GM18511 (cell line): Measurements from ENCODE around the gene FDX2.
A peak's percentile ranks its signal among the peaks of the same experiment; 100 is the strongest.

ENCODE experiments used
- ATAC-seq: cut with Tn5 transposase; IDR thresholded peaks from one replicate; pipeline ENCODE4 v1.9.1; 2021; ENCODE audit warnings: mild to moderate bottlenecking, moderate library complexity; ENCODE audit not compliant: unreplicated experiment

The FDX2 gene

DNA sequence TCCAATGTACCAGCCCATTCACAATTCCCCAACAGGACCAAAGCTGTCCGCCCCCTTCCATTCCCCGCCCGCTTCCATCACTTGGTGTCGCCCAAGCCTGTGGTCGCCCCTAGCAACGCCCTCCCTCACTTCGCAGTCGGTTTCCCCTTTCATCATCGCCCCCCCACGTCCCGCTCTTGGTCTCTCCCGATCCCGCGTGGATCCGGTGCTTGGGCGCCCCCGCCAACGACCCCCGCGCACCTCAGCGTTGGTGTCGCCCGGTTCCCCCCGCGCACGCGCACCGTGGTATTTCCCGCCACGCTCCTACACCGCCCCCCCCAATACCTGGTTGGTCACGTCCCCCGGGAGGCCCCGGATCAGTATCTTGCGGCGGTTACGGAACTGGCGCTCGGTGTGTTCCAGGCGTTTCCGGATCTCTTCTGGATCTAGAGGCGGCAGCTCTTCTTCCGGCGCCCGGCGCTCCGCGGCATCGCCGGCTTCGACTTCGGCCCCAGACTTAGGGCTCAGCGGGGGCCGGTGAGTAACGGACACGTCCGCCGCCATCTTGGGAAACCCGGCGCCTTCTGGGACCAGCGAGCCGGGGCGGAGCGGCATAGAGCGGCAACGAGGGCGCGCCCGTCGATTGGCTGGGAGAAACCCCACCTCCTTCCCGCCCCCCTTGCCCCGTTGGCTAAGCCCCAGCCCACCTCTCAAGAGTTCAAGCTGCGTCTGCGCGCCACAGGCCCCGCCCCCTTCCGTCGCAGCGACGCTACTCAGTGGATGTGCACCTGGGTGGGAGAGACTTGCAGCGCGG lies 17.3 kb upstream of the FDX2 start, which contains the start of gene RAVER1:
Gene RAVER1 (minus strand): TSS at position 565 of the 793 bp plus-strand sequence. CDS start 22 bp downstream, at position 543.
- peak; percentile 93 for ATAC-seq

DNA sequence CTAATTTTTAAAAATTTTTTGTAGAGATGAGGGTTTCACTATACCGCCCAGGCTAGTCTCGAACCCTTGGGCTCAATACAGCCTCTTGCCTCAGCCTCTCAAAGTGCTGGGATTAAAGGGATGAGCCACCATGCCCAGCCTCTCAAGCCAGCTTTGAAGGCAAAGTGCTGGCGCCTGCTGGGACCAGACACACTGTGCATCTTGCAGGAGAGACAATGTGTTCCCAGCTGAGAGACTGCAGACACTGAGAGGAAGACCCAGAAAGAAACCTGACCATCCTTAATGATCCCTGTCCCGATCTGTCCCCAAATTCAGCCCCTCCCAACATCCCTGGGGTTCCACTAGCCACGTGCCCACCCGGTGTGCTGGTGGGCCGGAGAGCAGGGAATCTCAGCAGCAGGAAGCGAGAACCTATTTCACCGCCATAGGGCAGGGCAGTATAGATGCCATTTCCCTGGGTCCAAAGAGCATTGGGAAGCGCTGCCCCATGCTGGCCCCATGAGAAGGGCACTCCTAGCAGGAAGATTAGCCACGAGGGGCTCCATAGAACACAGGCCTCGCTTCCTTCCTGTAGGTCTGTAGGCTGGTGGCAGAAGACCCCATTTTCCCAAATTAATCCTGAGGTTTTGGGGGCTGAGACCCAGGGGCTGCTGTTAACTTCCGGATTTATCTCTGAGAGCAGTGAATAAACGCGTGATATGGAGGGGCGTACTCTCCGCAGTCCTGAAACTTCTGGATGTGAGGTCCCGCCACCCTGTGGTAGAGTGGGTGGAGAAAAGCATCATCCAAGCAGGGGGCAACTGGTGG lies 16.5 kb upstream of the FDX2 start:
- ATAC-seq: no peak

- no peak for ATAC-seq
Observed at GRCh38 chr19:10329555-10329954, 13.7 kb upstream of the FDX2 start.

- ATAC-seq: no peak
Observed at GRCh38 chr19:10328558-10329429, 13.0 kb upstream of the FDX2 start.

DNA sequence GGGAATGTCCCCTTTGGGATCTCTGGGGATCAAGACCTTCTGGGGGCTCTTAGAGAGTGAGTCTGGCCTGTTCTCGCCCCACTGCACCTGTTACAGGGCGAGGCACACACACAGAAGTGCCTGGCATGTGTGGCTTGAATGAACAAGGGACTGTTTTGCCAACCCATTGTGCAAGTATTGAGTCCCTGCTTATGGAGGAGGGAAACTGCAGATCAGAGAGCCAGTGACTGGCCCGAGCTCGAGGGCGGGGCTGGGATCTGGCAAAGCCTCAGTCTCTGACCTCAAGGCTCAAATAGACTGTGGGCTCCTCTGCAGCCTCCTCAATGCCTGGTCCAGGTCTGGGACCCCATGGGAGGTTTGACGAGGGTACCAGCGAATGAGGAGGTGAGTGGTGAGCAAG lies 12.0 kb upstream of the FDX2 start:
- ATAC-seq: no peak

GRCh38 chr19:10325732-10326131 lies 9.9 kb upstream of the FDX2 start:
- ATAC-seq: no peak

DNA sequence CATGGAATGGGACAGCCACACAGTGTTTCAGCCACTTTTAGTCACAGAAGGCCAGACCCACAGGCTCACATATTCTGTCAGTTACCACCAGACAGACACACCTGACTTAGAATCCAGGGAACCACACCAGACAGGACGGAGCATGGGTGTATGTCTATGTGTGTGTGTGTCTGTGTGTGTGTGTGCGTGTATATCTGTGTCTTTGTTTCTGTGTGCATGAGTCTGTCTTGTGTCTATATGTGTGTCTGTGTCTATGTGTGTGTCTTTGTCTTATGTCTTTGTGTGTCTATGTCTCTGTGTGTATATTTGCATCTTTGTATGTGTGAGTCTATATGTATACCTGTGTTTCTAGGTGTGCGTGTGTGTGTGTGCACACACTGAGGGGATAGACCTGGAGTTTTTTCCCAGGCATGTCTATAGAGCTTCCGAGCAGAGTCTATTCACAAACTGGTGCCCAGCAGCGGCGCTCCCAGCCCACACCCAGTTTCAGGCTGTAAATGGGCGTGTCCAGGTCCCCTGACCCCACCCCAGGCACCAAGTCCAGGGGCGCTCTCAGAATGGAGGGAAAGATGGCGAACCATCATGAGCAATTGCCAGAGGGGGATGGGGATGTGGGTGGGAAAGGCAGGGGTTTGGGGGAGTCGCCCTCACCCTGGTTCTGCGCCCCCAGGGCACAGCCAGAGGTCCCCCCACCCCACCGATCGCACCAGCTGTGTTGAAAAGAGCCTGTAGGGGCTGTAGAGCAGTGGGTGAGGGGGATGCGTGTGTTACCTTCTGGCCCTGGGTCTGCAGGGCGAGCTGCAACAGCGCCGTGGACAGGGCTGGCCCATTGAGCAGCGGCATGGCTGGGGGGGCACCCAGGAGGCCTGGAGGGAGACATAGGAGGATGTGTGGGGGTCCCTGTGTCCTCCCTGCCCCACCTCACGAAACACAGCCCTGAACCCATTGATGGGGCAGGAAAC lies 6.3 kb upstream of the FDX2 start:
- no peak for ATAC-seq

- ATAC-seq: no peak
Observed at GRCh38 chr19:10321417-10321797, 5.6 kb upstream of the FDX2 start.

GRCh38 chr19:10320602-10321416 lies 5.0 kb upstream of the FDX2 start:
- ATAC-seq: no peak

GRCh38 chr19:10318807-10319682 lies 3.2 kb upstream of the FDX2 start:
- ATAC-seq: no peak

- ATAC-seq: no peak
Observed at GRCh38 chr19:10317857-10318462, 2.1 kb upstream of the FDX2 start.

DNA sequence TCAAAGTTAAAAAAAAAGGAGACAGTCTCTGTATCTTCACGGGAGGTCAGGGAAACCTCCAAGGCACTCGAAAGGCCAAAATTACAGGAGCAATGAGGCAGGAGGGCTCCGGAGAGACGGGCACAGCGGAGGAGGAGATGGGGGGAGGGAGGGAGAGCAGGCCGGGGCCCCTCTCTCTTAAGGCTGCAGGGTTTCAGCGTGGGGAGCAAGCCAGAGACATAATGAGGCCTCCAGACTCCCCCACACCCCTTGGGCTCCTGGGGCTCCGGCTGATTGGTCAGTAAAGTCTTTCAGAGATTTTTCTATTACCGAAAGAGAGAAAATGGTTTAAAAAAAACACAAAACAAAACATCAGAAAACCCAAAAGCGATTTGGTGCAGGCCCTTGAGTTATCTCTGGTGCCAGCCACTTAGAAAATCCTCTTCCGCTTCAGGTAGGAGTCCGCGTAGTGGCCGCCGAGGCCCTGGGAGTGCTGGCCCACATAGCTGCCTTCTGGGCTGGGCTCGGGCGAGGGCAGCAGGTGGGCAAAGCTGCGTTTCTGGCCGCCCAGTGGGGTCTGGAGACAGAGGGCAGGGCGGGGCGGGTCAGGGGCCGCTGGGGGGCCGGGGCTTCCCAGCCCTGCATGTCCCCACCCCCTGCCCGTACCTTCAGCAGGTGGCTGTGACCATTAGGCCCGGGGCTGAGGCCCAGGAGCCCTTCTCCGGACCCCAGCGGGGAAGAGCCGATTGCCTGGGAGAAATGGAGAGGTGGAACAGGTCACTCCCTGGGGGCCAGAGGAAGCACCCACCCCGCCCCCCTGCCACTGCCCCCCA lies 1.4 kb upstream of the FDX2 start:
- no peak for ATAC-seq

DNA sequence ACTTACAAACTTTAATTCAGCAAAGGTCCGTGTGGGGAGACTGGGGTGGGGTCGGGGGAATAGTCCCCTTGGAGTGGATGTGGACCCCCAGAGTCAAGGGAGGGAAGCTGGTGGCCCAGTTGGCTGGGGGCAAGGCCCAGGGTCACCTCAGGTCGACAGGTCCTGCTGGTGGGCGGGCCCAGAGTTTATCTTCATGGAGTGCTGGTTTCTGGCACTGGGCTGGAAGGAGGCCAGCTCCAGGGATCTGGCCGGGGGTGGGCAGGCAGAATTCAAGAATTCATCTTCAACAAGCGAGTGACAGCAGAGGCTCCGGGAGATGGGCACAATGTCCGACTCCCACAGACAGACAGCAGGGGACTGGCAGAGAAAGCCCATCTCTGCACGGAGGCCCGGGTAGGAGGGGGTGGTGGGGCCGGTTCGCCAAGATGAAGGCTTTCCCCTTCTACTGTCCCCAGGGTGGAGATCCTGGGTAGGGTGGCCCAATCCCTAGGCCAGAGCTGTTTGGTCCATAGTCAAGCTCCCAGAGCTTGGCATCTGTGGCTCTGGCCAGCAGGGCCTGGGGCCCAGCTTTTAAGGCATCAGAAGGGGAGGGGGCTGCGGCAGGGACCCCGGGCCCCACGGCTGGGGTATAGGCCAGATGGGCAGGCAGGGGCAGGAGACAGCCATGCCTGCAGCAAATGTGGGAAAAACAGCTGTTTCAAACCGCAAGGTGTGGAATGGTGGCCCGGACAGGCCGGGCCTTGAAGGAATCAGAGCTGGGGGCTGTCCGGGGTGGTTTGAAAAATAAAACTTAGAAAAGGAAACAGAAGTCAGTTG lies 622 bp upstream of the FDX2 start:
- no peak for ATAC-seq

GRCh38 chr19:10309423-10309822 lies 6.4 kb downstream of the FDX2 start, which contains the start of gene ZGLP1:
Gene ZGLP1 (minus strand): TSS chr19:10309815.
- no peak for ATAC-seq

DNA sequence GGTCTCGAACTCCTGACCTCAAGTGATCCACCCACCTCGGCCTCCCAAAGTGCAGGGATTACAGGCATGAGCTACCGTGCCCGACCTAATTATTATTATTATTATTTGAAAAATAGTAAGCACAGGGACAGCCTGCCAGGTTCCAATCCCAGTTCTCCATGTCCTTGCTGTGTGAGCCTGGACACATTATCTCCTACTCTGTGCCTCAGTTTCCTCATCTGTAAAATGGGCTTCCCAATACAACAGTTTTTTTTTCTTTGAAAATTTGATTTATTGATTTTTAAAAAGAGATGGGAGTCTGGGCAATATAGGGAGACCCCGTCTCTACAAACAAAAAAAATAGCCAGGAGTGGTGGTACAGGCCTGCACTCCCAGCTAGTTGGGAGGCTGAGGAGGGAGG lies 9.5 kb downstream of the FDX2 start:
- ATAC-seq: no peak
